OCI-LY3 (cell line): ENCODE measurements around the gene GPR137B.

Experiments used
- CTCF ChIP-seq: fragments of 200-600, 300-600 bp; sonication (generic); IDR thresholded peaks from 2 replicates; pipeline ENCODE4 v1.5.1; 2014; ENCODE audit warnings: antibody characterized with exemption, low read length, low read depth
- EZH2phosphoT487 ChIP-seq: fragments of 200-600 bp; shearing (Covaris generic); IDR thresholded peaks from 2 replicates; pipeline ENCODE4 v1.6.1; 2018; ENCODE audit warnings: antibody characterized with exemption, mixed run types, low read depth

GRCh38 chr1:236176337-236177336 lies 34.3 kb downstream of the GPR137B start:
- no peak for TF ChIP-seq CTCF
- no peak for TF ChIP-seq EZH2phosphoT487
